Thoracic aorta (tissue), 2 donors: ENCODE data around the gene UNC80. TPM values are rescaled to one million over a fixed set of nuclear protein-coding genes. Genes with fewer than 3 reads are reported as not detected.

Experiments used
- ATAC-seq: fragments of 150-250 bp; one replicate; pipeline ENCODE4 v1.8.0; 2017; ENCODE audit warnings: low read depth; ENCODE audit not compliant: insufficient number of reproducible peaks, low FRiP score
- DNase-seq: peaks from one replicate; pipeline ENCODE4 v3.0.0-alpha.2; 2020; ENCODE audit warnings: low spot score
- H3K27ac ChIP-seq, 2 donors: fragments of 200-600 bp; sonication (generic); 1 replicate in 1 of 2; 2 replicates in 1 of 2; pipeline ENCODE4 v1.5.1; 2016; ENCODE audit warnings: mild to moderate bottlenecking in 2 of 2, moderate library complexity in 2 of 2
- H3K27me3 ChIP-seq: fragments of 200-600 bp; sonication (generic); replicated peaks from 2 replicates; pipeline ENCODE4 v1.6.0; 2016; ENCODE audit warnings: mild to moderate bottlenecking; ENCODE audit not compliant: insufficient read depth
- H3K36me3 ChIP-seq: fragments of 200-600 bp; sonication (generic); one replicate; pipeline ENCODE4 v1.5.1; 2016
- H3K4me1 ChIP-seq, 2 donors: fragments of 200-600 bp; sonication (generic); 1 replicate in 1 of 2; 2 replicates in 1 of 2; pipeline versions ENCODE4 v1.5.1 to v1.6.0; 2016; ENCODE audit warnings: low read depth in 2 of 2, mild to moderate bottlenecking in 1 of 2; ENCODE audit not compliant: control insufficient read depth in 1 of 2
- H3K4me3 ChIP-seq: fragments of 200-600 bp; sonication (generic); 2 replicates; pipeline ENCODE4 v1.5.1; 2016; ENCODE audit warnings: mild to moderate bottlenecking
- H3K9me3 ChIP-seq: fragments of 200-600 bp; sonication (generic); 2 replicates; pipeline ENCODE4 v1.5.1; 2016
- total RNA-seq, 2 donors: library from RNA; depleted of rRNA; stranded (reverse); fragments of >200 nt; gene quantifications; one replicate each; pipeline versions ENCODE4 v1.1.0 to v1.2.3, GENCODE V29; 2016
- TF ChIP-seq, protein P1 (sequence below): fragments of 200-600 bp; sonication (generic); IDR thresholded peaks from one replicate; pipeline ENCODE4 v1.5.1; 2019; ENCODE audit warnings: antibody characterized with exemption

The UNC80 gene
- total RNA-seq, 2 donors from 2014 or later, result not detected

DNA sequence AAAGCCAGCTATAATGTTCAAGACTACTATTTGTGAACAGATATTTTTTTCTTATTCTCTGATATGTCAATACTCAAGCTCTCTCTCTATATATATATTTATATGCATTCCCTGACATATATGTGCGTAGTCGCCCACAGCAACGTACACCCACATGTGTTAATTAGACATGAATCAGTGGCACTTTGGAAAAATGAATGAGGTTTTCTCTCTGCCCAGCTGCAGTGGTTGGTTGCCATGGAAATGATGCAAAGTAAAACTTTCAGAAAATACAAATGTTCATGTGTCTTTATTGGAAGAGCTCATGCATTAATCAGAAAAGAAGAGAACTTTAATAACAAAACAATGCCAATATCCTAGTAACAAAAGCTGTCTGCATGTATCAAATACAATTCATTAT lies 34.7 kb downstream of the UNC80 start:
- TF ChIP-seq, protein P1, sequence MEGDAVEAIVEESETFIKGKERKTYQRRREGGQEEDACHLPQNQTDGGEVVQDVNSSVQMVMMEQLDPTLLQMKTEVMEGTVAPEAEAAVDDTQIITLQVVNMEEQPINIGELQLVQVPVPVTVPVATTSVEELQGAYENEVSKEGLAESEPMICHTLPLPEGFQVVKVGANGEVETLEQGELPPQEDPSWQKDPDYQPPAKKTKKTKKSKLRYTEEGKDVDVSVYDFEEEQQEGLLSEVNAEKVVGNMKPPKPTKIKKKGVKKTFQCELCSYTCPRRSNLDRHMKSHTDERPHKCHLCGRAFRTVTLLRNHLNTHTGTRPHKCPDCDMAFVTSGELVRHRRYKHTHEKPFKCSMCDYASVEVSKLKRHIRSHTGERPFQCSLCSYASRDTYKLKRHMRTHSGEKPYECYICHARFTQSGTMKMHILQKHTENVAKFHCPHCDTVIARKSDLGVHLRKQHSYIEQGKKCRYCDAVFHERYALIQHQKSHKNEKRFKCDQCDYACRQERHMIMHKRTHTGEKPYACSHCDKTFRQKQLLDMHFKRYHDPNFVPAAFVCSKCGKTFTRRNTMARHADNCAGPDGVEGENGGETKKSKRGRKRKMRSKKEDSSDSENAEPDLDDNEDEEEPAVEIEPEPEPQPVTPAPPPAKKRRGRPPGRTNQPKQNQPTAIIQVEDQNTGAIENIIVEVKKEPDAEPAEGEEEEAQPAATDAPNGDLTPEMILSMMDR, result no peak
- ATAC-seq, result no peak
- H3K4me3 ChIP-seq, result no peak overlapping the region
- H3K4me1 ChIP-seq, result no peaks in the 10 kb centered on the region
- H3K9me3 ChIP-seq, result no peaks in the 10 kb centered on the region
- H3K27me3 ChIP-seq, result no peaks in the 10 kb centered on the region
- no peak overlapping the region for H3K27ac ChIP-seq
- H3K36me3 ChIP-seq, result no peaks in the 10 kb centered on the region
- DNase-seq, result no peak

DNA sequence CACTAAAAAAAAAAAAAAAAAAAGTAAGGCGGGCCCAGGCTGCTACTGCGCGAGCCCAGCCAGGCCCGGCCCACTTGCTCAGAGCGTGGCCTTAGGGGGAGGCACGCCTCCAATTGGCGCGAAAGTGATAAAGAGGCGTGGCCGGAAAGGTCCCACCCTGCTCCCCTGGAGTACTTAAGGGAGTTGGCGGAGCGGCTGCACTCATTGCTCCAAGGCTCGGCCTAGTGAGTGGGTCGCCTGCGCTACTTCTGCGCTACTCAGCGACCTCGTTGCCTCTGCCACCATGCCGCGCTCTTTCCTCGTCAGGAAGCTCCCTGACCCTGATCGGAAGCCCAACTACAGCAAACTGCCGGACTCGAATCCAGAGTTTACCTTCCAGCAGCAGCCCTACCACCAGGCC lies 36.9 kb downstream of the UNC80 start:
- H3K4me1 ChIP-seq, result no peaks in the 10 kb centered on the region
- H3K27ac ChIP-seq, result no peak overlapping the region
- no peaks in the 10 kb centered on the region for H3K9me3 ChIP-seq
- H3K27me3 ChIP-seq, result no peaks in the 10 kb centered on the region
- DNase-seq (no peak), ATAC-seq (no peak)
- no peak overlapping the region for H3K4me3 ChIP-seq
- no peaks in the 10 kb centered on the region for H3K36me3 ChIP-seq
- TF ChIP-seq, protein P1, result no peak

GRCh38 chr2:209809256-209809655 lies 37.6 kb downstream of the UNC80 start:
- Histone ChIP-seq H3K4me3 (no peak overlapping the region), H3K27ac (no peak overlapping the region), H3K4me1 (no peaks in the 10 kb centered on the region), H3K27me3 (no peaks in the 10 kb centered on the region), H3K9me3 (no peaks in the 10 kb centered on the region), H3K36me3 (no peaks in the 10 kb centered on the region)
- ATAC-seq, result no peak
- TF ChIP-seq, protein P1, result no peak
- DNase-seq, result no peak

- no peaks in the 10 kb centered on the region for H3K9me3 ChIP-seq
- ATAC-seq (no peak), DNase-seq (no peak)
- no peaks in the 10 kb centered on the region for H3K4me1 ChIP-seq
- no peaks in the 10 kb centered on the region for H3K27me3 ChIP-seq
- no peaks in the 10 kb centered on the region for H3K36me3 ChIP-seq
- TF ChIP-seq, protein P1, result no peak
- H3K27ac ChIP-seq, result no peak overlapping the region
- no peak overlapping the region for H3K4me3 ChIP-seq
Measured at GRCh38 chr2:209817844-209818271, 46.2 kb downstream of the UNC80 start.

GRCh38 chr2:209818939-209819338 lies 47.3 kb downstream of the UNC80 start:
- no peaks in the 10 kb centered on the region for H3K4me1 ChIP-seq
- ATAC-seq (no peak), DNase-seq (no peak)
- no peak overlapping the region for H3K4me3 ChIP-seq
- H3K27me3 ChIP-seq, result no peaks in the 10 kb centered on the region
- no peaks in the 10 kb centered on the region for H3K9me3 ChIP-seq
- no peak overlapping the region for H3K27ac ChIP-seq
- no peaks in the 10 kb centered on the region for H3K36me3 ChIP-seq
- TF ChIP-seq, protein P1, result no peak
